K562 (cell line): ENCODE results near the gene SENP3. TPM values are rescaled to one million over a fixed set of nuclear protein-coding genes. Genes with fewer than 3 reads are reported as not detected.

ENCODE experiments used
- BRCA1 ChIP-seq, 2 experiments: fragments of 450-650 bp in 1 of 2; sonication (generic) in 1 of 2; formaldehyde crosslinking in 1 of 2; IDR thresholded peaks; 2 replicates each; pipeline versions ENCODE4 v1.5.0 to v1.6.1; 2017 to 2020; ENCODE audit warnings: mild to moderate bottlenecking in 1 of 2, missing genetic modification reagents in 1 of 2
- CEBPG ChIP-seq, 3 experiments: fragments of 200-800 bp in 1 of 3; sonication (Bioruptor generic) in 1 of 3; sonication (generic) in 1 of 3; formaldehyde crosslinking in 1 of 3; IDR thresholded peaks in 2 of 3; conservative IDR thresholded peaks in 1 of 3; 2 replicates each; pipeline versions ENCODE4 v1.6.1 to v1.8.0; 2016 to 2022; ENCODE audit warnings: missing compliant biosample characterization in 2 of 3, missing genetic modification characterization in 2 of 3, mild to moderate bottlenecking in 1 of 3, missing genetic modification reagents in 1 of 3
- CHD2 ChIP-seq: IDR thresholded peaks from 2 replicates; pipeline ENCODE4 v1.6.1; 2011; ENCODE audit warnings: low read depth, low read length
- CXXC5 ChIP-seq: fragments of 250-450 bp; sonication (Bioruptor Pico); IDR thresholded peaks from 2 replicates; pipeline ENCODE4 v1.8.0; 2022; ENCODE audit warnings: inconsistent platforms, mild to moderate bottlenecking, moderate library complexity
- GTF2B ChIP-seq: IDR thresholded peaks from 2 replicates; pipeline ENCODE4 v1.6.1; 2011; ENCODE audit not compliant: insufficient read length; ENCODE audit errors: extremely low read depth
- HEY1 ChIP-seq: fragments of 250-450 bp; sonication (Bioruptor Pico); IDR thresholded peaks from 2 replicates; pipeline ENCODE4 v1.5.0; 2020; ENCODE audit warnings: mild to moderate bottlenecking, moderate library complexity, borderline replicate concordance
- HMG20B ChIP-seq: fragments of 250-450 bp; sonication (Bioruptor Pico); IDR thresholded peaks from 2 replicates; pipeline ENCODE4 v1.5.0; 2021; ENCODE audit warnings: mild to moderate bottlenecking
- HSF4 ChIP-seq: fragments of 250-450 bp; sonication (Bioruptor Pico); IDR thresholded peaks from 2 replicates; pipeline ENCODE4 v2.1.2; 2022; ENCODE audit warnings: mild to moderate bottlenecking, moderate library complexity, borderline replicate concordance
- MCM7 ChIP-seq, 2 experiments: fragments of 450-650 bp; IDR thresholded peaks; 2 replicates each; pipeline ENCODE4 v1.6.1; 2016 to 2018
- POLR2B ChIP-seq: fragments of 450-650 bp; IDR thresholded peaks from 2 replicates; pipeline ENCODE4 v1.6.1; 2018; ENCODE audit warnings: low read depth; ENCODE audit not compliant: partially characterized antibody
- RHOXF2B ChIP-seq: fragments of 250-450 bp; sonication (Bioruptor Pico); conservative IDR thresholded peaks from 2 replicates; pipeline ENCODE4 v1.5.1; 2021
- TBL1XR1 ChIP-seq, 2 experiments: IDR thresholded peaks; 2 replicates each; pipeline ENCODE4 v1.6.1; 2012; ENCODE audit warnings: improper control_type of control experiment in 2 of 2, low read length in 2 of 2, mild to moderate bottlenecking in 1 of 2
- TFAM ChIP-seq: fragments of 250-450 bp; sonication (Bioruptor Pico); conservative IDR thresholded peaks from 2 replicates; pipeline ENCODE4 v1.5.0; 2021; ENCODE audit warnings: mild to moderate bottlenecking, moderate library complexity
- TRIM28 ChIP-seq: fragments of 450-650 bp; IDR thresholded peaks from 2 replicates; pipeline ENCODE4 v1.6.1; 2017
- ZFP1 ChIP-seq: fragments of 450-650 bp; formaldehyde crosslinking; IDR thresholded peaks from 2 replicates; pipeline ENCODE4 v1.4.0; 2020; ENCODE audit warnings: mild to moderate bottlenecking, mixed read lengths
- ZMIZ1 ChIP-seq, 2 experiments: fragments of 150-350 bp in 1 of 2; IDR thresholded peaks; 2 replicates each; pipeline ENCODE4 v1.6.1; 2012 to 2016; ENCODE audit warnings: low read depth in 2 of 2, low read length in 2 of 2, mild to moderate bottlenecking in 1 of 2, moderate library complexity in 1 of 2
- ZNF3 ChIP-seq: fragments of 250-450 bp; sonication (Bioruptor Pico); IDR thresholded peaks from 2 replicates; pipeline ENCODE4 v1.5.0; 2021; ENCODE audit warnings: mild to moderate bottlenecking, moderate library complexity
- ZNF311 ChIP-seq: fragments of 250-450 bp; sonication (Bioruptor Pico); IDR thresholded peaks from 2 replicates; pipeline ENCODE4 v1.4.0; 2020; ENCODE audit warnings: mild to moderate bottlenecking, moderate library complexity
- ZNF398 ChIP-seq: fragments of 250-450 bp; sonication (Bioruptor Pico); IDR thresholded peaks from 2 replicates; pipeline ENCODE4 v1.8.0; 2021; ENCODE audit warnings: moderate library complexity, mild to moderate bottlenecking, inconsistent platforms
- ZNF655 ChIP-seq: fragments of 250-450 bp; sonication (Bioruptor Pico); IDR thresholded peaks from 2 replicates; pipeline ENCODE4 v1.5.0; 2021
- ZNF778 ChIP-seq: fragments of 450-650 bp; formaldehyde crosslinking; IDR thresholded peaks from 2 replicates; pipeline ENCODE4 v1.4.0; 2020; ENCODE audit warnings: mild to moderate bottlenecking, moderate library complexity
- polyA plus RNA-seq, 8 experiments: library from polyadenylated mRNA; depleted of rRNA in 4 of 8; stranded (reverse) in 5 of 8; unstranded in 3 of 8; fragments of >200 nt; fragmentation: Nextera tagmentation in 2 of 8; fragmentation: Illumina TruSeq in 1 of 8; extraction: Ambion mirVana in 2 of 8; extraction: Trizol in 1 of 8; gene quantifications; 2 replicates each; pipeline versions ENCODE4 v1.2.1 to v1.2.3, GENCODE V29; 2011 to 2014; ENCODE audit warnings: inconsistent platforms in 1 of 8, missing spikeins in 1 of 8
- total RNA-seq, 7 experiments: library from RNA; depleted of rRNA in 6 of 7; stranded (reverse); fragments of >200 nt in 6 of 7; fragmentation: Illumina TruSeq in 2 of 7; extraction: Trizol in 2 of 7; gene quantifications; 2 replicates each; pipeline versions ENCODE4 v1.2.1 to v1.2.3, GENCODE V29; 2011 to 2021; ENCODE audit warnings: low replicate concordance in 1 of 7

SENP3 gene
- total and polyA plus RNA-seq, 9 of the 15 experiments (the other 6 are each of a cell fraction or from before 2014, with no cell fraction given) = 0.63 to 102 (median 78.8) TPM

- TF ChIP-seq ZNF655 (CRISPR knock-in tag) = no peak
- no peak for TF ChIP-seq CEBPG (CRISPR knock-in tag; IDR thresholded peaks at IDR 0.05)
- no peak for TF ChIP-seq CEBPG (tag; conservative IDR thresholded peaks at IDR 0.05 in 1 of 2, IDR thresholded peaks at IDR 0.05 in 1 of 2)
- no peak for TF ChIP-seq BRCA1 (IDR thresholded peaks at IDR 0.05)
- TF ChIP-seq BRCA1 (CRISPR knock-in tag; IDR thresholded peaks at IDR 0.05) = no peak
- TF ChIP-seq ZNF778 (CRISPR knock-in tag) = no peak
- TF ChIP-seq TBL1XR1 (IDR thresholded peaks at IDR 0.05; ENCODE audit: low read length in 2 of 2) = no peak
- TF ChIP-seq ZNF3 (CRISPR knock-in tag) = no peak
- TF ChIP-seq ZNF311 (CRISPR knock-in tag) = no peak
- no peak for TF ChIP-seq HMG20B (CRISPR knock-in tag)
- TF ChIP-seq MCM7 (IDR thresholded peaks at IDR 0.05) = no peak
- TF ChIP-seq POLR2B = no peak
- no peak for TF ChIP-seq TRIM28
- no peak for TF ChIP-seq ZFP1 (CRISPR knock-in tag)
- no peak for TF ChIP-seq RHOXF2B
- no peak for TF ChIP-seq HSF4 (CRISPR knock-in tag)
- no peak for TF ChIP-seq GTF2B
- no peak for TF ChIP-seq CHD2
- TF ChIP-seq ZMIZ1 (IDR thresholded peaks at IDR 0.05; ENCODE audit: low read depth in 2 of 2, low read length in 2 of 2) = no peak
- TF ChIP-seq ZNF398 = no peak
- no peak for TF ChIP-seq TFAM
- no peak for TF ChIP-seq HEY1 (CRISPR knock-in tag)
- TF ChIP-seq CXXC5 (CRISPR knock-in tag) = peak; percentile 76
These were observed at the start of gene SENP3 (continued) for GRCh38 chr17:7561589-7562207.
